ENCODE measurements around the gene KLHL22. TPM values are rescaled to one million over a fixed set of nuclear protein-coding genes. Genes with fewer than 3 reads are reported as not detected.
A peak's percentile ranks its signal among the peaks of the same experiment; 100 is the strongest.

Gene KLHL22
- total and polyA plus RNA-seq, 8 donors = 9.9 to 22.9 (median 13.2) TPM

- Histone ChIP-seq H3K27ac (no peak overlapping the region), H3K4me3 (no peak overlapping the region), H3K4me1 (peaks cover 0 to 8% (median 0%) of the 10 kb centered on the region in 3 donors), H3K9me3 (no peaks in the 10 kb centered on the region), H3K36me3 (peaks cover 0 to 9% (median 0%) of the 10 kb centered on the region in 3 donors), H3K27me3 (no peaks in the 10 kb centered on the region)
- TF ChIP-seq CTCF (IDR thresholded peaks at IDR 0.05) = no peak
- FAIRE-seq (no peak), DNase-seq (peak in 3 of 6 donors; percentile 24 to 36 (median 24)), ATAC-seq (peak in 3 of 4 donors; percentile 33 to 78 (median 66))
- WGBS, 2 donors = 55 to 56% methylated on average over 3 of the region's 3 CpGs
- intact Hi-C loops (cut with DNase I) = no loop called here
Measured at GRCh38 chr22:20466659-20467379, 28.8 kb downstream of the KLHL22 start.

- FAIRE-seq (no peak), ATAC-seq (no peak), DNase-seq (no peak)
- no peak overlapping the region for H3K27ac ChIP-seq
- no peak overlapping the region for H3K4me3 ChIP-seq
- H3K9me3 ChIP-seq = no peaks in the 10 kb centered on the region
- H3K36me3 ChIP-seq = peaks cover 0 to 9% (median 0%) of the 10 kb centered on the region in 3 donors
- H3K4me1 ChIP-seq = peaks cover 0 to 8% (median 0%) of the 10 kb centered on the region in 3 donors
- intact Hi-C loops (cut with DNase I) = no loop called here
- no peak for TF ChIP-seq CTCF (IDR thresholded peaks at IDR 0.05)
- 95 to 97% methylated on average over 5 of the region's 5 CpGs for WGBS, 2 donors
- no peaks in the 10 kb centered on the region for H3K27me3 ChIP-seq
Measured at GRCh38 chr22:20465759-20466077, 29.9 kb downstream of the KLHL22 start.

- TF ChIP-seq CTCF (IDR thresholded peaks at IDR 0.05) = no peak
- no peaks in the 10 kb centered on the region for H3K9me3 ChIP-seq
- 96% methylated on average over 32 of the region's 32 CpGs for WGBS, 2 donors
- ATAC-seq (no peak), FAIRE-seq (no peak), DNase-seq (peak in 2 of 6 donors; percentile 27 to 61)
- H3K27me3 ChIP-seq = no peaks in the 10 kb centered on the region
- peaks cover 0 to 9% (median 0%) of the 10 kb centered on the region in 3 donors for H3K36me3 ChIP-seq
- no peak overlapping the region for H3K27ac ChIP-seq
- intact Hi-C loops (cut with DNase I) = no loop called here
- peaks cover 0 to 8% (median 0%) of the 10 kb centered on the region in 3 donors for H3K4me1 ChIP-seq
- H3K4me3 ChIP-seq = no peak overlapping the region
Measured at GRCh38 chr22:20464912-20465758, 30.5 kb downstream of the KLHL22 start.

- 94 to 95% methylated on average over 11 of the region's 11 CpGs for WGBS, 2 donors
Measured at GRCh38 chr22:20464096-20464614, 31.4 kb downstream of the KLHL22 start.

More at GRCh38 chr22:20464096-20464614, 31.4 kb downstream of the KLHL22 start:
- Histone ChIP-seq H3K27ac (peak overlapping the region in 1 of 4 donors; percentile 33), H3K36me3 (peaks cover 0 to 9% (median 0%) of the 10 kb centered on the region in 3 donors), H3K4me1 (peaks cover 0 to 8% (median 0%) of the 10 kb centered on the region in 3 donors), H3K4me3 (no peak overlapping the region), H3K27me3 (no peaks in the 10 kb centered on the region), H3K9me3 (no peaks in the 10 kb centered on the region)
- no peak for TF ChIP-seq CTCF (IDR thresholded peaks at IDR 0.05)
- peak in 1 of 6 donors; percentile 21 for DNase-seq
- intact Hi-C loops (cut with DNase I) = no loop called here
- peak in 1 of 4 donors; percentile 26 for ATAC-seq
- no peak for FAIRE-seq

Measured in pancreas (tissue), 10 donors.